Measurements from ENCODE around the gene MYO5A. TPM values are rescaled to one million over a fixed set of nuclear protein-coding genes. Genes with fewer than 3 reads are reported as not detected.

The MYO5A gene
- total RNA-seq, 1 experiment from 2014 or later: 61.1 TPM

DNA sequence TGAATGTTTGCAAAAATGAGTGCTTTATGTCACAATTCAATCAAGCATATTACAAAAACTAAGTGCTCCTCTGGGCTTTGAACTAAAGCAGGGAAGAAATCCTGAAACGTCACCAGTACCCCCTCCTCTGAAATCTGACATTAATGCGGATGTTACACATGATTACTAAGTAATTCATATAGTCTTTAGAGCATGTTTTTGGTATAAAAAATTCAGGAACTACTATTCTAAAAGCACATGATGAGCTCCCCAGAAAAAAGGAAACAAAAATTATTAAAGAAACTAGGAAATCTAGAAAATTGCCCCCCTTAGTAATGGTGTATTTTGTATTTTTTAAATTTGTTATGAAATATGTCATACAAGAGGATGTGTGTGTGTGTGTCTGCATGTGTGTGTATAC is 87.7 kb downstream of the MYO5A start:
- H3K4me3 ChIP-seq (ENCODE audit: low read depth in 2 of 2, low read length in 2 of 2): no peak overlapping the region
- ATAC-seq: no peak
- no peak overlapping the region for H3K27ac ChIP-seq (ENCODE audit: low read length)
- TF ChIP-seq, protein P1, sequence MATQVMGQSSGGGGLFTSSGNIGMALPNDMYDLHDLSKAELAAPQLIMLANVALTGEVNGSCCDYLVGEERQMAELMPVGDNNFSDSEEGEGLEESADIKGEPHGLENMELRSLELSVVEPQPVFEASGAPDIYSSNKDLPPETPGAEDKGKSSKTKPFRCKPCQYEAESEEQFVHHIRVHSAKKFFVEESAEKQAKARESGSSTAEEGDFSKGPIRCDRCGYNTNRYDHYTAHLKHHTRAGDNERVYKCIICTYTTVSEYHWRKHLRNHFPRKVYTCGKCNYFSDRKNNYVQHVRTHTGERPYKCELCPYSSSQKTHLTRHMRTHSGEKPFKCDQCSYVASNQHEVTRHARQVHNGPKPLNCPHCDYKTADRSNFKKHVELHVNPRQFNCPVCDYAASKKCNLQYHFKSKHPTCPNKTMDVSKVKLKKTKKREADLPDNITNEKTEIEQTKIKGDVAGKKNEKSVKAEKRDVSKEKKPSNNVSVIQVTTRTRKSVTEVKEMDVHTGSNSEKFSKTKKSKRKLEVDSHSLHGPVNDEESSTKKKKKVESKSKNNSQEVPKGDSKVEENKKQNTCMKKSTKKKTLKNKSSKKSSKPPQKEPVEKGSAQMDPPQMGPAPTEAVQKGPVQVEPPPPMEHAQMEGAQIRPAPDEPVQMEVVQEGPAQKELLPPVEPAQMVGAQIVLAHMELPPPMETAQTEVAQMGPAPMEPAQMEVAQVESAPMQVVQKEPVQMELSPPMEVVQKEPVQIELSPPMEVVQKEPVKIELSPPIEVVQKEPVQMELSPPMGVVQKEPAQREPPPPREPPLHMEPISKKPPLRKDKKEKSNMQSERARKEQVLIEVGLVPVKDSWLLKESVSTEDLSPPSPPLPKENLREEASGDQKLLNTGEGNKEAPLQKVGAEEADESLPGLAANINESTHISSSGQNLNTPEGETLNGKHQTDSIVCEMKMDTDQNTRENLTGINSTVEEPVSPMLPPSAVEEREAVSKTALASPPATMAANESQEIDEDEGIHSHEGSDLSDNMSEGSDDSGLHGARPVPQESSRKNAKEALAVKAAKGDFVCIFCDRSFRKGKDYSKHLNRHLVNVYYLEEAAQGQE (IDR thresholded peaks at IDR 0.05; ENCODE audit: insufficient read depth in 1 of 2, low read depth in 2 of 2, low read length in 1 of 2): no peak
- TF ChIP-seq TCF7L2 (IDR thresholded peaks at IDR 0.05; ENCODE audit: low read depth, low read length): no peak
- no peak for TF ChIP-seq SIN3A (IDR thresholded peaks at IDR 0.05; ENCODE audit: borderline replicate concordance, insufficient read depth, low read depth, low read length)
- TF ChIP-seq POLR2AphosphoS5 (IDR thresholded peaks at IDR 0.05; ENCODE audit: low read depth, low read length): no peak
- TF ChIP-seq CTCF (IDR thresholded peaks at IDR 0.05): no peak
- CTCF ChIA-PET: no interaction called here
- intact Hi-C loops (cut with micrococcal nuclease; ENCODE audit: unreplicated experiment) (no loop called here), in situ Hi-C loops (cut with HindIII; ENCODE audit: low pct_unique_long_range_greater_than_20kb, low sequenced_read_pairs) (no loop called here)
- 0 out of 2 replicates have a peak, but pooled peaks cover 7% of the 10 kb centered on the region for H3K4me1 ChIP-seq (ENCODE audit: control insufficient read depth, insufficient read depth, low read length)
- no peaks in the 10 kb centered on the region for H3K36me3 ChIP-seq (ENCODE audit: control insufficient read depth, insufficient read depth, low read length)
- no peaks in the 10 kb centered on the region for H3K27me3 ChIP-seq (ENCODE audit: control insufficient read depth, insufficient read depth, low read length)
- no peak for DNase-seq (ENCODE audit: low read depth, low spot score)
- no TSS peak for BruUV-seq (replicated peaks)
- POLR2A ChIA-PET: no interaction called here
- H3K9me3 ChIP-seq (ENCODE audit: control insufficient read depth, insufficient read depth, low read depth, low read length): no peaks in the 10 kb centered on the region

DNA sequence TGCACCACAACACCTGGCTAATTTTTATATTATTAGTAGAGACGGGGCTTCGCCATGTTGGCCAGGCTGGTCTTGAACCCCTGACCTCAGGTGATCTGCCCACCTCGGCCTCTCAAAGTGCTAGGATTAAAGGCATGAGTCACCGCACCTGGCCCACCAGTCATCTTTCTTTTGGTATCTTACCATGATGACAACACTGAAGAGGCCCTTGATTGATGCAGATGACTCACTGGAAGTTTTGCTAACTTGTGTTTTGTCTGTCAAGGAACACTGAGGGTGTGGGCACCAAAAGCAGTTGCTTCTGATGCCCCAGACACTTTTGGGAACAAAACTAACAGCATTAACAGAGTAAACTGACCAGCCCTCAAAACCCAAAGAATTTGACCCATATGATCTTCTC is 88.3 kb downstream of the MYO5A start:
- 0 out of 2 replicates have a peak, but pooled peaks cover 7% of the 10 kb centered on the region for H3K4me1 ChIP-seq (ENCODE audit: control insufficient read depth, insufficient read depth, low read length)
- no peak overlapping the region for H3K4me3 ChIP-seq (ENCODE audit: low read depth in 2 of 2, low read length in 2 of 2)
- no peaks in the 10 kb centered on the region for H3K9me3 ChIP-seq (ENCODE audit: control insufficient read depth, insufficient read depth, low read depth, low read length)
- H3K27me3 ChIP-seq (ENCODE audit: control insufficient read depth, insufficient read depth, low read length): no peaks in the 10 kb centered on the region
- TF ChIP-seq POLR2AphosphoS5 (IDR thresholded peaks at IDR 0.05; ENCODE audit: low read depth, low read length): no peak
- TF ChIP-seq, protein P1 (IDR thresholded peaks at IDR 0.05; ENCODE audit: insufficient read depth in 1 of 2, low read depth in 2 of 2, low read length in 1 of 2): no peak
- TF ChIP-seq SIN3A (IDR thresholded peaks at IDR 0.05; ENCODE audit: borderline replicate concordance, insufficient read depth, low read depth, low read length): no peak
- no peak for TF ChIP-seq TCF7L2 (IDR thresholded peaks at IDR 0.05; ENCODE audit: low read depth, low read length)
- TF ChIP-seq CTCF (IDR thresholded peaks at IDR 0.05): no peak
- ATAC-seq (no peak), DNase-seq (ENCODE audit: low read depth, low spot score) (no peak)
- H3K36me3 ChIP-seq (ENCODE audit: control insufficient read depth, insufficient read depth, low read length): no peaks in the 10 kb centered on the region
- in situ Hi-C loops (cut with HindIII; ENCODE audit: low pct_unique_long_range_greater_than_20kb, low sequenced_read_pairs): no loop called here
- intact Hi-C loops (cut with micrococcal nuclease; ENCODE audit: unreplicated experiment): no loop called here
- ChIA-PET POLR2A (no interaction called here), CTCF (no interaction called here)
- no peak overlapping the region for H3K27ac ChIP-seq (ENCODE audit: low read length)
- BruUV-seq (replicated peaks): no TSS peak
